Stimulated activated CD8-positive, alpha-beta memory T cell treated with anti-CD3 and anti-CD28 coated beads, Interleukin-4, amount 100 ng/mL, for 24 hours (primary cell): ENCODE data around the gene CMTM8.

ENCODE experiments used
- DNase-seq: peaks from one replicate; pipeline ENCODE4 v3.0.0-alpha.2; 2020; ENCODE audit warnings: low read depth

The CMTM8 gene

GRCh38 chr3:32229565-32229964 is 8.9 kb upstream of the CMTM8 start:
- no peak for DNase-seq

GRCh38 chr3:32236377-32236776 is 2.1 kb upstream of the CMTM8 start:
- DNase-seq: no peak

GRCh38 chr3:32237670-32238452 is 619 bp upstream of the CMTM8 start:
- no peak for DNase-seq

GRCh38 chr3:32239307-32240158 is 1.1 kb downstream of the CMTM8 start:
- no peak for DNase-seq

- no peak for DNase-seq
Observed at GRCh38 chr3:32240159-32240545, 1.7 kb downstream of the CMTM8 start.

- DNase-seq: no peak
Observed at GRCh38 chr3:32241100-32241499, 2.6 kb downstream of the CMTM8 start.

- DNase-seq: no peak
Observed at GRCh38 chr3:32243519-32243918, 5.0 kb downstream of the CMTM8 start.

GRCh38 chr3:32245200-32245599 is 6.7 kb downstream of the CMTM8 start:
- no peak for DNase-seq

GRCh38 chr3:32246079-32246675 is 7.7 kb downstream of the CMTM8 start:
- DNase-seq: no peak

- DNase-seq: no peak
Observed at GRCh38 chr3:32249184-32249782, 10.8 kb downstream of the CMTM8 start.

GRCh38 chr3:32254268-32254667 is 15.8 kb downstream of the CMTM8 start:
- DNase-seq: no peak

- no peak for DNase-seq
Observed at GRCh38 chr3:32255345-32255744, 16.9 kb downstream of the CMTM8 start.

GRCh38 chr3:32256206-32256605 is 17.7 kb downstream of the CMTM8 start:
- DNase-seq: no peak

- DNase-seq: no peak
Observed at GRCh38 chr3:32257042-32257441, 18.6 kb downstream of the CMTM8 start.

- DNase-seq: no peak
Observed at GRCh38 chr3:32257641-32258438, 19.4 kb downstream of the CMTM8 start.

GRCh38 chr3:32258869-32259268 is 20.4 kb downstream of the CMTM8 start:
- no peak for DNase-seq

GRCh38 chr3:32261545-32261944 is 23.1 kb downstream of the CMTM8 start:
- no peak for DNase-seq

GRCh38 chr3:32262201-32262600 is 23.7 kb downstream of the CMTM8 start:
- DNase-seq: no peak

GRCh38 chr3:32274306-32274705 is 35.8 kb downstream of the CMTM8 start:
- no peak for DNase-seq

GRCh38 chr3:32275506-32275905 is 37.0 kb downstream of the CMTM8 start:
- no peak for DNase-seq

- DNase-seq: no peak
Observed at GRCh38 chr3:32276279-32276841, 37.9 kb downstream of the CMTM8 start.
